Measurements from ENCODE around the gene CFAP410.
"Not testable (repeated sequence)": the region's sequence is repeated elsewhere in the genome, so short reads cannot be mapped to it uniquely, and the experiment has no call there.

Gene CFAP410

DNA sequence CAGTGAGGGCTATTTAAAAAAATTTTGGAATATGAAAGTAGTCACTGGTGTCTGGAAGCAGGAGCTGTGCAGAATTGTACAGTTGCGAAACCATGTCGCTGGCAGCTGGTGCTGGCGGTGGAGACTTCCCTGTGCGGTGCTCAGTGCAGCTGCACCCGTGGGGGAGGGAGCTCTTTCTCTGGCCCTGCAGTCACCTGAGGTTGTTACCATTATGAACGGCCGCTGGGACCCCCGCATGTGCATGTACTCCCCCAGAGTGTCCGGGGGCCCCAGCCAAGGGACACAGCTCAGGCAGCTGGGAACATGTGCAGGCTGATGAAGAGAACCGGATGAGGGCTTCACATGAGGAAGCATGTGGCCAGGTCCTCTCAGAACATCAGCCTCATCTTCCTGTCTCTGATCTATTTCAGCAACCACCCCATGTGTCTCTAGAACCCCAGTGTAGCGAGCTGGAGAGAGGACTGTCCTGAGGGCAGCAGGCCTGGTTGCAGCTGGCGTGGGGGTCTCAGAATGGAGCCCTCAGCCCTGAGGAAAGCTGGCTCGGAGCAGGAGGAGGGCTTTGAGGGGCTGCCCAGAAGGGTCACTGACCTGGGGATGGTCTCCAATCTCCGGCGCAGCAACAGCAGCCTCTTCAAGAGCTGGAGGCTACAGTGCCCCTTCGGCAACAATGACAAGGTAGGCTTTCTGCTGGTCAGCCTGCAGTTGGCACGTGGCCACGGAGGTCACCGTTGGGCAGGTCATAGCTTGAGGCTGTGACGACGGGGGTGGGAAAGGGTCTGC lies 14.2 kb upstream of the CFAP410 start, which contains the start of gene TRPM2:
Gene TRPM2, plus strand, starts transcription at position 431 of the 780 bp plus-strand sequence. Its CDS starts 80 bp downstream, at position 511.
- peak within 1 kb of the TSS; percentile 61 for H3K4me3 ChIP-seq (ENCODE audit: low read length)
- peak; percentile 85 for DNase-seq (ENCODE audit: low read depth, low spot score)

DNA sequence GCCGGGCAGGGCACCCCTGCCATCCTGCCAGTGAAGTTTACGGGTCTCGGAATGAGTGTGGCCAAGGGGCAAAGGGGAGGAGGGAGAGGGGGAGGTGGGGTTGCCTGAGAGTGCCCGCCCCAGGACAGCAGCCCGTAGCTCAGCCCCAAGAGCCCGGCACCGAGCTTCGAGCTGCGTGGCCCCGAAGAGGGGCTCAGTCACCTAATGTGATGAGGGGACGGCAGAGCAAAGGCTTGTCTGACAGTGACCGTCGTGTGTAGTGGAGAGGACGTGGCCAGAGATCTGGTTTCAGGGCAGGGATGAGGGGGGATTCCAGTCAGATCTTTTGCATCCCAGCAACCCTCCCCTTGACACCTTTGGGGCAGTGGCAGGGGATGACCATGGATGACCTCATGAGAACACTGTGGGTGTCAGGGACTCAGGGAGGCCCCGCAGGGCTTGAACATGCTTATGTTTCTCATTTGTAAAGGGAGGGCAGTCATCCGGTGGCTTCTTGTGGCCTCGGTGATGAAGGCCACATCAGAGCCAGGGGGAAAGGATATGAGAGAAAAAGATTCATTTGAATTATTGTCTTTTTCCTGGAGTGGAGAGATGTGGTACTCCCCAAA lies 13.2 kb upstream of the CFAP410 start:
- no peak for DNase-seq (ENCODE audit: low read depth, low spot score)
- H3K4me3 ChIP-seq (ENCODE audit: low read length): no peak overlapping the region

DNA sequence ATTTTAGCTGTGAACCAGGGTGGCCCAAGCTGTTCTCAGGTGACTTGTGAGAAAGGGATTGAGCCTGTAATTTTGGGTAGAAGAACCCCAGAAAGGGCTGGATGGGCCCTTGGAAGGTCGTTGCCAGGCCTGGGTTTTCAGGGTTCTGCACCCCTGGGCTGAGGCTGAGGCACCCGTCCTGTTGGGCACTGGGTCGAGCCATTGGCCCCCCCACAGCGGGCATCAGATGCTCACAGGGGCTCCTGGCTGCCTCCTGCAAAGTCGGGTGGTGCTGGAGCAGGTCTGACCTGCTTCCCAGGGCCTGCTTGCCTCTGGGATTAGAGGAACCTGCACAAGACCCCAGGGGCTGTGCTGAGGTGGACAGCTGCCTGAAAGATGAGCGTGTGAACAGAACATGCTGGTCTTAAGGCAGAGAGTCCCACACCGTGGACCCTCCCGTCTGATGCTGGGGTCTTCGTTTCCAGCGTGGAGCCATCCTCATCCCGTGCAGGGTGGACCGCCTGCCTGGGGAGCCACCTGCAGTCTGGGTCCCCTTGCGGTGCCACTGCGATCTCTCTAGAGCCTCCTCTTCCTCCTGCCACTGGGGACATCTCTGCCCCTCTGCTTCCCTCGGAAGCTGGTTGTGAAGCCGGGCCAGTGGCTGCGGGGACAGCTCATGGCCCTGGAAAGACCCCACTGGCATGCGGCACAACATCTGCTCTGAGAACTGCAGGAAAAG lies 12.5 kb upstream of the CFAP410 start:
- H3K4me3 ChIP-seq (ENCODE audit: low read length): no peak overlapping the region
- DNase-seq (ENCODE audit: low read depth, low spot score): no peak

DNA sequence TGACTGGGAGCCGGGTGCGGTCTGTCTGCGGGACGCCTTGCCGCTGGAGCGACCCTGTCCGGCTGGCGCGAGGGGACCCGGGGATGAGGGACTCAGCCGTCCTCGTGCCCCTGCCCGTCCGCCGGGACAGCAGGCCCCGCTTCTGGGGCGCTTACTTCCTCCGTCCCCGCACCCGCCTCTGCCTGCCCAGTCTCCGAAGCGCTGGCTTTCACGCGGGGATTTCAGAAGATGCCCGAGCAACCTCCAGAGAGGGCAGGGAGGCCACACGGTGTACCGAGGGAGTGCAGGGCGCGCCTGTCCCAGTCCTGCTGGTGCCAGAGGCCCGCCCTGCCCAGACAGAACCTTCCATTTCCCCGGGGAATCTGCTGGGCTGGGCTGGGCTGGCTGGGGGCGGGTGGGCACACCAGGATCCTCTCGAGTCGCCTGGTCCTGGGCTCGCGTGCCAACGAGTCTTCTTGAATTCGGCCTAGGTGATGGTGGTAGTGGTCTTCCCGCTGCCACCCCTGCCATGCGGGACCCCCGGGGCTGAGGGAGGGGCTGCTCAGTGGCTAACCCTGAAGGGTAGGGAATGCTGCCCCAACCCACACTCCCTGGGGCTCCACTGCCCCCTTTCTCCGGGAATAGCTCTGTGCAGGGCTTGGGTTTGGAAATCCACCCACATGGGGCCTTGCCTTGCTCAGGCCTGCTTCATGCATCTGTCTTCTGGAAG lies 11.7 kb upstream of the CFAP410 start:
- no peak for DNase-seq (ENCODE audit: low read depth, low spot score)
- H3K4me3 ChIP-seq (ENCODE audit: low read length): no peak overlapping the region

DNA sequence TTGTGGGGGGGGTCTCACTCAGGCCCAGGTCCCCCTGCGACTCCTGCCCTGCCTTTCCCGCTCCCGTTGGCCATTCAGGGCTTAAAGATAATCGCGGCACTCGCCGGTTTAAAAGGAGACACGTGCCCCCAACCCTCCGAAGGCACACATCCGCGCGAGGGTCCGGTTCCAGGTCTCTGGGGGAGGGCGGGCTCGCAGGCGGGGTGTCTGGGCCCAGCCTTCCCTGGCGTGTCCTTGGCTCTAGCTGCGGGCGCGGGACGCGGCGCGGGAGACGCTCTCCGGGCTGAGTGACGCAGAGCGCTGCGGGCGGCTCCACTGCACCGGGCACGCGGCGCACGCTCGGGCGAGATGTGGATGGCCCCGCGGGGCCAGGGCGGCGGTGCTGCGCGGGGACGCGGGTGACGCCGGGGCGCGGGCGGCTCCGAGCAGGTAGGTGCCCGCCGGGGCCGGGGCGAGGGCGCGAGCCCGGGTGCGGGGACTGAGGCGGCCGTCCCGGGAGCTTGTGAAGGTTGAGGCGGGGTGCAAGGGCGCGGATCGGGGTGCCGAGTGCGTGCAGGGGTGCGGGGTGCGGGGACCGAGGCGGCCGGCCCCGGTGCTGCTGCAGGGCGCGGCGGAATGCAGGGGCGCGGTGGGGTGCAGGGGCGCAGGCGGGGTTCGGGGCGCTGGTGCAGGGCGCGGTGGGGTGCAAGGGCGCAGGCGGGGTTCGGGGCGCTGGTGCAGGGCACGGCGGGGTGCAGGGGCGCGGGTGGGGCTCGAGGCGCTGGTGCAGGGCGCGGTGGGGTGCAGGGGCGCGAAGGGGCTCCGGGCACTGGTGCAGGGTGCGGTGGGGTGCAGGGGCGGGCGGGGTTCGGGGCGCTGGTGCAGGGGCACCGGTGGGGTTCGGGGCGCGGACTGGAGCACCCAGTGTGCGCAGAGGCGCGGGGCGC lies 10.9 kb upstream of the CFAP410 start:
- H3K4me3 ChIP-seq (ENCODE audit: low read length): no peak overlapping the region
- DNase-seq (ENCODE audit: low read depth, low spot score): no peak

DNA sequence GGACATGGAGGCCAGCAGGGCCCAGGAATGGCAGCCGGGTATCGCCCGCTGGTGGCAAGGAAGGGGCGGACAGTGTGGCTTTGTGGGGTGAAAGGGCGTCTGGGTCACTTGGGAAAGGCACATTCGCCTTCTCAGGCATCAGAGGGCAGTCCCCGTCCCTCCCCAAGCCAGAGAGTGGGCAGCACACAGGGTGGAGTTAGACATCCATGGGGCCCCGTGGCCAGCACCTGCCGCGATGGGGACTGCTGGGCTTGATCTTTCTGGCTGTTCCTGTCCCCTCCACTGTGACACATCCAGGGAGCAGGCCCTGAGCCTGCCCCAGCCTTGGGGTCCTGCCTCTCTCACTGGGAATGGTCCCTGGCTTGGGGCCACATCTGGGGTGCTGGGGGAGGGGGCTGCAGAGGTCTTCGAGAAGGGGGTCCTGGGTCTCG lies 10.2 kb upstream of the CFAP410 start:
- DNase-seq (ENCODE audit: low read depth, low spot score): no peak
- H3K4me3 ChIP-seq (ENCODE audit: low read length): no peak overlapping the region

DNA sequence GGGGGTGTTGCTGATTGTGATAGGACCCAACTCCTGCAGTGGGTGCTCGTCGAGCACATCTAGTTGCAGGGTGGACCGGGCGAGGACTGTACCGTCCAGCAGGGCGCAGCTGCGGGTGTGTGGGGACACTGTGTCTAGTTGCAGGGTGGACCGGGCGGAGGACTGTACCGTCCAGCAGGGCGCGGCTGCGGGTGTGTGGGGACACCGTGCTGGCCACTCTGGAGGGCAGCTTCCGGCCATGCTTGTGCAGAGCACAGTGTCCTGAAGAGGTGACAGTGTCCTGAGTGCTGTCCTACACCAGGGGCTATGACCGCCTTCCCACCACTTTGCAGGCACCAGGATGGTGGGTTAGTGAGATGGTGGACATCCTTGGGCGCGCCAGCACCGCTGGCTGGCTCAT lies 9.7 kb upstream of the CFAP410 start:
- H3K4me3 ChIP-seq (ENCODE audit: low read length): no peak overlapping the region
- no peak for DNase-seq (ENCODE audit: low read depth, low spot score)

DNA sequence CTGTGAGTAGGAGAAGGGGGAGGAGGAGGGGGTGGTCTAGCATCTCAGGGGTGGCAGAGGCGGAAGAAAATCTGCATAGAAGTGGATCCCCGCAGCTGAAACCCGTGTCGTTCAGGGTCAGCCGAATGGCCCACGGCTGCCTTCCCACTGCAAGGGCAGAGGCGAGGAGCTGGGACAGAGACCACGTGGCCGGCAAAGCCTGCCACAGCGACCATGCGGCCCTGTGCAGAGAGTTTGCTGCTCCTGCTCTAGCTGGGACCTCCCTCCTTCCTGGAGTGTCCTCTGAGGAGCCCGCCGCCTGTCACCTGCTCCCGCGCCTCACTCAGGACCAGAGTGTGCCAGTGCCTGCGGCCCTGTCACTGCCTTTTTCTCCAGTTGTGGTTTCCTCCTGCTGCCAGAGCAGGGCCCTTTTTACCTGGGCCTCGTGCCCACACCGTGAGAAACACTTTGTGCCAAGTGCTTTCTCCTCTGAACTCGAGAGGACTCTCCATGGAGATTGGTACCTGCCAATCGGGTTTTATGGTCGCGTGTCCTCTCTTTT lies 8.8 kb upstream of the CFAP410 start:
- DNase-seq (ENCODE audit: low read depth, low spot score): peak; percentile 32

DNA sequence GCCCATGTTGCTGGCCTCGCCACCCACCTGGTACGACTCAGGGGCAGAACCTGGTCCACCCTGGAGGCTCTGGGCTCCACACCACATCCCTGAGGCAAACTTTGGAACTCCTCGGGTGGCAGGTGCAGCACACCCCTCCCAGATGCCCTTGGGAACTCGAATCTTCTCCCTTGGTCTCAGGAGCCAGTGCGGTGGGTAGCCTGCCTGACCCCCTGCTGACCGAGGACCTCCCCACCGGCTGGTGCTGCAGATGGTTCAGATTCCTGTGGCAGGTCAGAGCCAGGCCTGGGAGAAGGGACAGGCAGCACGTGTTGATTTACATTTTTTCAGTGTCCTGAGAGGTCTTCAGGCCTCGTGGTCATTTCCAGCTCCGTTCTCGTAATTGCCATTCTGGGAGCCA lies 6.3 kb upstream of the CFAP410 start:
- H3K4me3 ChIP-seq (ENCODE audit: low read length): no peak overlapping the region

More for the DNA sequence above, 8.8 kb upstream of the CFAP410 start:
- H3K4me3 ChIP-seq (ENCODE audit: low read length): no peak overlapping the region

DNA sequence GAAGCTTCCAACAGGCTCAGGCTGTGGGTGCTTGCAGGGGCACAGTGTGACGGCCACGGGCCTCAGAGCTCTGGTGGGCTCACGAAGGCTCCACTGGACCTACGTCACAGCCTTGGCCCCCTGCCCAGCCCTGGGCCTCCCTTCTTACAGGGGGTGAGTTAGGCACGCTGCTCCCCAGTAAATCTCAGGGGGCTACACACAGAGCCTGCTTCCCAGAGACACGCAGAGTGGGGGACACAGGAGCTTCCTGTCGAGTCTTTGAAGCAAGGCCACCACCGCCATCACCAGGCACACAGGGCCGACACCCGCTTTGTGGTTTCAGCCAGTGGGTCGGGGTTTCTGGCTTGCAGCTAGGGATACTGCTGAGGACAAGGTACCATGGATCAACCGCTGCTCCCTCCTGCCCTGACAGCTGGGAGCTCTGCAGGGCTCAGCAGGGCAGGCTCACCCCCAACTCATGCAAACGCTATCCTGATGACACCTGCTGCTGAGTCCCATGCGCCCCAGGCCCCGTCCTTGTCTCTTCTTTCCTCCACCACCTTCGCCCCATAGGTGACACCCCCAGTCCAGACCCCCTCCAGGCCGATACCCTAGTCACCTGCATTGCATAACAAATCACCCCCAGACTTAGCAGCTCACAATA lies 5.5 kb upstream of the CFAP410 start:
- DNase-seq (ENCODE audit: low read depth, low spot score): no peak
- no peak overlapping the region for H3K4me3 ChIP-seq (ENCODE audit: low read length)

More for the DNA sequence above, 6.3 kb upstream of the CFAP410 start:
- no peak for DNase-seq (ENCODE audit: low read depth, low spot score)

DNA sequence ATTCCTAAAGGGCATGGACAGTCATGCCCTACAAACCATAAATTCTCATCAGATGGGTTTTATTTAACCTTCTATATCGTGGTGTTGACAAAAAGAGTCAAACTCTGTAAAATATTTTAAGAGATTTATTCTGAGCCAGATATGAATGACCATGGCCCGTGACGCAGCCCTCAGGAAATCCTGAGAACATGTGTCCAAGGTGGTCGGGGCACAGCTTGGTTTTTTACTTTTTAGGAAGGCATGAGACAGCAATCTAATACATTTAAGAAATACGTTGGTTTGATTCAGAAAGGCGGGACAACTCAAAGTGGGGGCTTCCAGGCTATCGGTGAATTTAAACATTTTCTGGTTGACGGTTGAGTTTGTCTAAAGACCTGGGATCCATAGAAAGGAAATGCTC lies 3.8 kb upstream of the CFAP410 start:
- not testable (repeated sequence) for H3K4me3 ChIP-seq (ENCODE audit: low read length); DNase-seq (ENCODE audit: low read depth, low spot score)

DNA sequence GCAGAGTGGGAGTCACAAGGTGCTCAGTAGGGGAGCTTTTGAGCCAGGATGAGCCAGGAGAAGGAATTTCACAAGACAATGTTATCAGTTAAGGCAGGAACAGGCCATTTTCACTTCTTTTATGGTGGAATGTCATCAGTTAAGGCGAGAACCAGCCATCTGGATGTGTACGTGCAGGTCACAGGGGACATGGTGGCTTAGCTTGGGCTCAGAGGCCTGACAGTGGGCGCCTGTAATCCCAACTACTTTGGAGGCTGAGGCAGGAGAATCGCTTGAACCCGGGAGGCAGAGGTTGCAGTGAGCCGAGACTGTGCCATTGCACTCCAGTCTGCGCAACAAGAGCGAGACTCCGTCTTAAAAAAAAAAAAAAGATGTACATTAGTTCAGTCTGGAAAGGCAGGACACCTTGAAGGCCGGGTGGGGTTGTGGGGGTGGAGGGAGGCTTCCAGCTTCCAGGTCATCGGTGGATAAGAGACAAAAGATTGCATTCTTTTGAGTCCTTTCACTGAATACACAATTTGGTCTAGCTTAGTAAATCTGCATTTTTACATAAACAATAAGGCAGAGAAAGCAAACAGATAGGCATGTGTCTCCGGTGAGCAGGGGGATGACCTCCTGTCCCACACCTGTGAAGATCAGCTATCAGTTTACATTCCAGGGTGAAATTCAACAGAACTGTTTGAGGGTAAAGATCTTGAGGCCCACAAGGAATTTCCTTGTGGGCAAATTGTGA lies 2.7 kb upstream of the CFAP410 start:
- DNase-seq (ENCODE audit: low read depth, low spot score); H3K4me3 ChIP-seq (ENCODE audit: low read length): not testable (repeated sequence)

DNA sequence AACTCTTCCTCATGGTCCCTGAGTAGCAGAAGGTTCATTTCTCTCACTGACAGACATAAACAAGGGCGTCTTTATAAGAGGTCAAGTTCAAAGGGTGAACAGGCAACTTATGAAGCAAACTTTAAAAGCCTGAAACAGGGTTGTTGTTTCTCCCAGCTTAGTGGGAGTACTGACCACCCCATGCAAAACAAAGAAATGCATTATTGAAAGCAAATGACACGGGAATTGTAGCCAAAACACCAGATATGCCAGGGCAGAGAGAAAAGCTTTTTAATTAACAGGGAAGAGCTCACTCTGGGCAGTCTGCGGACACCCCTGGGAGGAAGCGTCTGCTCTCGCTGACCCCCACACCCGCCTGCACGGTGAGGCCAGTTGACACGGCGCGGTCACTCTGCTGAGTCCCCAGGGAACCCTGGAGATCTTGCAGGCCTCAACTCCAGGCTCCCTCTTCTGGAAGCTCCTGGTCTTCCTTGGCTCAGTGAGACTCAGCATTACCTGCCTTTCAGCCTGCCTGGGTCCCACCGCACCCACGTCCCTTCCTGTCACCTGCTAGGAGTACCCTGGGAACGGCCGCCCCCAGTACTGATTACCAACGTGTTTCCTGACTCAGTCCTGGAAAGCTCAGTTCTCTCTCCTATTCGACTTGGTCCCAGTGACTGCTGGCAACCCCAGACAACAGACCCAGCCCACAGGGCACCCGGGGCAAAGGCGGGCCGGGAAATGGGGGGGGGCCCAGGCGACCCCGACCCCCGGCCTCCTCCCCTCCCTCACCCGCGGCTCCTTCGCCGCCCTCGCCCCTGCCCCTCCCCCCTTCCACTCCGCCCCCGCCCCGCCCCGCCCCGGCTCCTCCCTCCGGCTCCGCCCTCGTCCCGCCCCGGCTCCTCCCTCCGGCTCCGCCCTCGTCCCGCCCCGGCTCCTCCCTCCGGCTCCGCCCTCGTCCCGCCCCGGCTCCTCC lies 972 bp downstream of the CFAP410 start:
- peak; percentile 30 for DNase-seq (ENCODE audit: low read depth, low spot score)
- H3K4me3 ChIP-seq (ENCODE audit: low read length): peak overlapping the region; percentile 38

DNA sequence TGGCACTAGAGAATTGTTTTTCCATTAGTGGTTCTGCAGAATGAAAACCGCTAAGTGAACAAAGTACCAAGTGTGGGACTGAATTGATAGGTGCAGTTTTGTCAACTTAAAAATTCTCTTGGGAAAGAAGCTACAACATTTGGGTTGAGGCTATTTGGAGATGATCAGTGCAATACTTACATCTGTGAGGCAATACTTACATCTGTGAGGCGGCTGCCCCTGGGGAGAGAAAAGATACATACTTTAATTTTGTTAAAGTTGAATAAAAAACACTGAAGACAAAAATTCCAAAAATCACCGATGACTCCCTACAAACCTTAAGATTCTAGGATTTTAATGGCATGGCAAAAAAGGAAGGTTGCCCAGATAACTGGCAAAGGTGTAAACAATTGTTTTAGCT lies 1.7 kb downstream of the CFAP410 start:
- DNase-seq (ENCODE audit: low read depth, low spot score): no peak
- no peak overlapping the region for H3K4me3 ChIP-seq (ENCODE audit: low read length)

DNA sequence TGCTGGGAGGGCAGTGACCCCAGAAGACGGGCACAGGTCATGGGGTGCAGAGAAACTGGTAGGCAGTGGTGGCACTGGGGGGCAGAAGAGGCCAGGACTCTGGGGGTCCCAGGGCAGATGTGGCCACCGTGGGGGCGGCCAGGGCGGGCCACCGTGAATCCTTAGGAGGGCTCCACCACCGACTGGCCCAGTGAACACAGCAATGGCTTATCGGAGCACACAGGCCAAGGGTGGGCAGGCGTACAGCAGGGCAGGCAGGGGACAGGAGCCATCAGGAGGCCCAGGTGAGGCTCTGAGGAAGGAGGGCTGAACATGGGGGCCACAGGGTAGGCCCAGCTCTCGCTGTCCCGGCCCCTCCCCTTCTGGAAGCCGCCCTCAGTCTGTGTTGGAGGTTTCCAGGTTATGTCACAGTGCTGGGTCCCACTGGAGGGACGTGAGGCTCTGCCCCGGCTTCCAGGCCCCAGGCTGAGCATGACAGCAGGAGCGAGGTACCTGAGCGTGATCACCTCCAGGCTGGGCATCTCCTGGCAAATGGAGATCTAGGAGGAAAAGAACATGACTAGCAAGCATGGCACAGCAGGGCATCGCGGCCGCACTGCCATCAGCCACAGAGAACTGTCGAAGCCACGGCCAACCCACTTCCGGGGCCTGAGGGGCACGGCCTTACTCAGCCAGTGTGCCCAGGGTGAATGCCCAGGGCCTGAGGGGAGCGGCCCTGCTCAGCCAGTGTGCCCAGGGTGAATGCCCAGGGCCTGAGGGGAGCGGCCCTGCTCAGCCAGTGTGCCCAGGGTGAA lies 3.7 kb downstream of the CFAP410 start:
- no peak overlapping the region for H3K4me3 ChIP-seq (ENCODE audit: low read length)
- DNase-seq (ENCODE audit: low read depth, low spot score): no peak
